Gastroesophageal sphincter (tissue), 3 donors: ENCODE data around the gene NCKAP5.

Experiments
- EP300 ChIP-seq: sonication (generic); formaldehyde crosslinking; IDR thresholded peaks from one replicate; pipeline ENCODE4 v1.6.1; 2017; ENCODE audit warnings: antibody characterized with exemption, mild to moderate bottlenecking
- POLR2A ChIP-seq, 2 donors: fragments of 450-650 bp; IDR thresholded peaks; one replicate each; pipeline ENCODE4 v1.6.1; 2017; ENCODE audit warnings: antibody characterized with exemption in 2 of 2, mild to moderate bottlenecking in 2 of 2, moderate library complexity in 1 of 2
- POLR2AphosphoS5 ChIP-seq: sonication (generic); formaldehyde crosslinking; IDR thresholded peaks from one replicate; pipeline ENCODE4 v1.6.1; 2017; ENCODE audit warnings: antibody characterized with exemption
- TF ChIP-seq, protein P1 (sequence below), 4 experiments: fragments of 200-600 bp in 2 of 4; fragments of 450-650 bp in 2 of 4; sonication (generic) in 1 of 4; IDR thresholded peaks; one replicate each; pipeline ENCODE4 v1.5.1; 2017 to 2019; ENCODE audit warnings: antibody characterized with exemption in 4 of 4, mild to moderate bottlenecking in 2 of 4, moderate library complexity in 2 of 4

- TF ChIP-seq, protein P1, sequence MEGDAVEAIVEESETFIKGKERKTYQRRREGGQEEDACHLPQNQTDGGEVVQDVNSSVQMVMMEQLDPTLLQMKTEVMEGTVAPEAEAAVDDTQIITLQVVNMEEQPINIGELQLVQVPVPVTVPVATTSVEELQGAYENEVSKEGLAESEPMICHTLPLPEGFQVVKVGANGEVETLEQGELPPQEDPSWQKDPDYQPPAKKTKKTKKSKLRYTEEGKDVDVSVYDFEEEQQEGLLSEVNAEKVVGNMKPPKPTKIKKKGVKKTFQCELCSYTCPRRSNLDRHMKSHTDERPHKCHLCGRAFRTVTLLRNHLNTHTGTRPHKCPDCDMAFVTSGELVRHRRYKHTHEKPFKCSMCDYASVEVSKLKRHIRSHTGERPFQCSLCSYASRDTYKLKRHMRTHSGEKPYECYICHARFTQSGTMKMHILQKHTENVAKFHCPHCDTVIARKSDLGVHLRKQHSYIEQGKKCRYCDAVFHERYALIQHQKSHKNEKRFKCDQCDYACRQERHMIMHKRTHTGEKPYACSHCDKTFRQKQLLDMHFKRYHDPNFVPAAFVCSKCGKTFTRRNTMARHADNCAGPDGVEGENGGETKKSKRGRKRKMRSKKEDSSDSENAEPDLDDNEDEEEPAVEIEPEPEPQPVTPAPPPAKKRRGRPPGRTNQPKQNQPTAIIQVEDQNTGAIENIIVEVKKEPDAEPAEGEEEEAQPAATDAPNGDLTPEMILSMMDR (IDR thresholded peaks at IDR 0.05) = no peak
- TF ChIP-seq POLR2A (IDR thresholded peaks at IDR 0.05) (no peak), POLR2AphosphoS5 (no peak), EP300 (no peak)
These were observed 448.0 kb downstream of the NCKAP5 start for GRCh38 chr2:133120310-133120709.
